Activated CD4-positive, alpha-beta T cell treated with anti-CD3 and anti-CD28 coated beads, Interleukin-2, Interleukin-4, amounts not matched to agents 100 ng/mL and 50 ng/mL, durations not matched to agents 16 hours and 8 hours (primary cell): ENCODE data around the gene OLFM2.
"Not testable (repeated sequence)": the region's sequence is repeated elsewhere in the genome, so short reads cannot be mapped to it uniquely, and the experiment has no call there.

Experiments used
- DNase-seq: peaks from one replicate; pipeline ENCODE4 v3.0.0-alpha.2; 2020; ENCODE audit warnings: low spot score

OLFM2 gene

DNA sequence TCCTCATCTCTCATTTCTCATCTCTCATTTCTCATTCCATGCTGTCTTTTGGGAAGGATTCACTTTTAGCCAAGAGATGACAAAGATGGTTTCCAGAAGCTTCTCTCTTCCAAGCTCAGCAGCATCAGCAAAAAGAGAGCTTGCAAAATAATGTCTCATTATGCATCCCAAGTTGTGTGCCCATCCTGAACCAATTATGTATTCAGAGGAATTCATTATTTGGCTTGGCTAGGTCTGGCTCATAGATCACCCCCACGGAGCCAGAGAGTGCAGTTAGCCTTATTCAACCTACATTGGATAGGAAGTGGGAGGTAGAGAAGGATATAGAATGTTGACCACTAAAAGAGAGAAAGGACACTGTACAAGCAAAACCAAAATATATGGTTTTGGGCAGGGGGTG lies 5.4 kb upstream of the OLFM2 start:
- DNase-seq = no peak

DNA sequence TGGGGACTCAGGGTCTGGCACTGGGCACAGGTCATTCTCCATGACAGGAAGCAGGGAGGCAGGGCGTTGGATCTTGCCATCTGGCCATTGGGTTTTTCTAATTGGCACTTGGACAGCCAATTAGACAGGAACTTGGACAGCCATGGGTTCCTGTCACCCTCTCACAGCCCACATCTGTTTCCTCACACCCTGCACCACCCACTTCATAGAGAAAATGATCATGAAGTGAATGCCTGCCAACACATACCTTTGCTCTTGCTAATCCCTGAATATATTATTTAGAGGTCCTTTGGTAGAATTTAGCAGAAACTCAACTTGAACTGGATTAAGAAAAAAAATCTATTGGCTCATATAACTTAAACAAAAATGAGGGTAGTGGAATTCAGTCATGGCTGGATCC lies 4.9 kb upstream of the OLFM2 start:
- DNase-seq = no peak

DNA sequence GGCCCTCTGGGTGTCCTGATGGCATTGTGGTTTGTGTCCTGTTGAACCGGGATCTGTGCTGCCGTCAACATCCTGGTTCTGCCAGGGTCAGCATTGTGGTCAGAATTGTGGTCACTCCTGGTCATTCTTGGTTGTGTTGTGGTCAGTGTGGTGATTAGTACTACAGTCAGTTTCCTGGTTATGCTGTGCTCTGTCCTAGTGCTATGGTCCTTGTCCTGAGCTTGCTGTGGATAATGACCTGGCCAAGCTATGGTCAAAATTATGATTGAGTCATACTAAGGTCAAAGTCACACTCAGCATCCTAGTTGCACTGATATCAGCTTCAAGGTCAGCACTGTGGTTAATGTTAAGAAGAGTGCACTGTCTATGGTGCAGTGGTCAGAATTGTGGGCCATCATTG lies 4.5 kb upstream of the OLFM2 start:
- no peak for DNase-seq

DNA sequence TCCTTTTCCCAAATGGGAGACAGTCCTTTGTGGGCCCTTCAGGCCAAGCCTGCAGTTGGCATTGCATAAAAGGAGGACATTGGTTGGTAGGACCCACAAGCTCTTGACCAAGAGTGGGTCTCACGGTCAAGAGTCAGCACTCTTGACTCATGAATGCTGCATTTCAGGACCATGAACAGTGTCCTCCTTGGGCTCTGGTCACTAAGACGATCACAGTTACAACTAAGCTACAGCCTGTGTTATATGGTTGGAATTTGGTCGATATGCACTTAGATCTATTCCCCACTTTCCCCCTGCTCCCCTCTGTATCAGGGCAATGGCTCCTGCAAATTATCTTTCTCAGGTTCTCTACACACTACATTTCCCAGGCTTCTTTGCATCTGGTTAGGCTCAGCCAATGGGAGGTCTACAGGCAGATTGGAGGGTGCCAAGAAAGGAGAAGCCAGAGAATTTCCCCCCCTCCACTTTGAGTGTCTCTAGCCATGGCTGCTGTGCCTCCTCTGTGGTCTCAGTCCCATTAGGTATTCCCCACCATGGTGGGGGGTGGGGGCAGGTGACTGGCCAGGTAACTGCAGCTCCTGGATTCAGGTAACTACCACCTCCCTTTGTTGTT lies 3.1 kb upstream of the OLFM2 start:
- DNase-seq = no peak

DNA sequence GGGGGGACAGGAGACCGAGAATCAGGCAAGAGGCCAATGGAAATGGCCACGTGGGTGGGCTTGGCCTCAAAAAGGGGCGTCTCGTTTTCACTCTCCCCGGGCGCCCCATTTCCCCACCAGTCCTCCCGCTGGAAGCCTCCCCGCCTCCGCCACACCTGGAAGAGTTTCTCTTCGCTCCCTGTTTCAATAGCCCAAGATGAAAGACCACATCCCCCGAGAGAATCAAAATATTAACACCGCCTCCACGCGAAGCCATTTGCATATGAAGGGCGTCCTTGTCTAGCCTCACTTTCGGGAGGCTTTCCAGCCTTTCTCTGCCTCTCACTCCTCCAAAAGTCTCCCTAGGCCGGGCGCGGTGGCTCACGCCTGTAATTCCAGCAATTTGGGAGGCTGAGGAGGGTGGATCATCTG lies 691 bp upstream of the OLFM2 start:
- DNase-seq = no peak

DNA sequence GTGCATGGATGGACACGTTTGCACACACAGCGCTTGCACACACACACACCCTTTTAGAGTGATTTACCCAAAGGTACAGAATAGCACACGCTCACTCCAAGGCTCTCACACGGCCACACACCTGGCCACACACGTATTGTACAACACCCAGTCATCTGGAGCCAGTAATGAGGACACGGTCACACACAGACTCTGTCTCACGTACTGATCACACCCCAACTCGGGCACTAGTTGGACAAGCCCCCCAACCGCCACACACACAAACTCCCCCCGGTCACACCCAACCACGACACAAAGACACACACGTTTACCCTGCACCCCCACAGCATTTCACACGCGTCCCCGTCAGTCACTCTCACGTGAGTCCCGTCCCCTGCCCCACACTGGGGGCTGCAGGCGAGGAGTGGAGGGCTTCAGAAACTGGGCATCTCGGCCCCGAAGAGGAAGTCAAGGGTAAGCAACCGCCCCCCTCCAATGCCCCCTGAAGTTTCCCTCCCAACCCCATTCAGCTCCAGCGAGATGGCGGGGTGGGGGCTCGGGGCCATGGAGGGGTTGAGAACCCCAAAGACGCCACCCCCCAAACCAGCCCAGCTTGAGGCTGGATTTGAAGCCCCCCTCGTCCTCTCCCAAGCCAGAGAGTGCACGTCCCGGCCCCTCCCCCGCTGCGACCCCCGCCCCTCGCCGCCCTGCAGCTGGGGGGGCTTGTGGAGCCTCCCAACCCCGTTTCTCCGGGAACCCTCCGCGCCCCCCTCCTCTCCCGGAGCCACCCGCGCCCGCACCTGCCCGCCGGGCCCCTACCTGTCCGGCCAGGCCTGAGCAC lies 599 bp downstream of the OLFM2 start:
- no peak for DNase-seq

DNA sequence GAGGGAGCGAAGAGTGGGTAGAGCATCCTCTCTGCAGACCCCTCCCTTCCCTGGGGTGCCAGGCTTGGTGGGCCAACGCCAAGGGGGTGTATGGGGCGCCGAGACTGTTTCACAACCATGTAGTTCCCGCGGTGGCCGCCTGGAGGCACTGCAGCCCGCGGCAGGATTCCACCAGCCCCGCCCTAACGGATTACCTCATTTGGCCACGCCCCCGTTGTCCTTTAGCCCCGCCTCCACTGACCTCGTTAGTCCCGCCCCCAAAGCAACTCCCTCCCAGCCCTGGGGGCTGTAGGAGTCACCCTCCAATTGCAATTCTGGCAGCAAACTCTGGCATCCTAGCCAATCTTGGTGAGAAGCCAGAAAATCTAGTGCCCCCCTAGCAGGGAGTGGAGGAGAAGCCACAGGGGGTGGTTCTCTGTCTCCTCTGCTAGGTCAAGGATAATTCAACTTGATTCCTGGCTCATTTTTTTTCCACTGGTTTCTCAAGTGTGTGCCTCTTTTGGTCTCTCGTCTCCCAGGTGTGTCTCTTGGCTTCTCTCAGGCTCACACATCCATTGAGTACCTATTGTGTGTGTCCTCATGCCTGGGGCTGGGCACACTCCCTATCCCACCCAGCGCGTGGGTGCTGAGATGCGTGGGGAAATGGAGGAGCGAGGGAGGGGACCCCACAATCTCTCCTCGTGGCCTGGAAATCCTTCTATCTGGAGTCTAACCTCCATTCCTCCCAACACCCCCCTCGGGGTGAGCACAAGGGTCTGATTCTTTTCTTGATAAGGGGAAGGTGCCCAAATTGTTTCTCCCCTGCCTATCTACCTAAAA lies 2.0 kb downstream of the OLFM2 start:
- peak; percentile 84 for DNase-seq

DNA sequence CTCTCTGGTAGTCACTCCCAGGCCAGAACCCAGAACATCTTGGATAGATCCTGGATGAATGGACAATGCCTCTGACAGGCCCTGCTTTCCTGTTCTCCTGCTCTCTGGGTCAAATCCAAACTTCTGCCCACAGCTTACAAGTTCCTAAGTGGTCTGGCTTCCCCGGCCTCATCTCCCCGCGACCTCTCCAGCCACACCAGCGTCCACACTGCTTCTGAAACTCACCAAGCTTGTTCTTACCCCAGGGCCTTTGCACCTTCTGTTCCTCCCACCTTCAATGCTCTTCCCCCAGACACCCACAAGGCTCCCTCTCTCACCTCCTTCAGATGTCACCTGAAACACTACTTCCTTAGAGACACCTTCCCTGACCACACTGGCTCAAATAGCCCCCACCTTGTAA lies 3.5 kb downstream of the OLFM2 start:
- no peak for DNase-seq

DNA sequence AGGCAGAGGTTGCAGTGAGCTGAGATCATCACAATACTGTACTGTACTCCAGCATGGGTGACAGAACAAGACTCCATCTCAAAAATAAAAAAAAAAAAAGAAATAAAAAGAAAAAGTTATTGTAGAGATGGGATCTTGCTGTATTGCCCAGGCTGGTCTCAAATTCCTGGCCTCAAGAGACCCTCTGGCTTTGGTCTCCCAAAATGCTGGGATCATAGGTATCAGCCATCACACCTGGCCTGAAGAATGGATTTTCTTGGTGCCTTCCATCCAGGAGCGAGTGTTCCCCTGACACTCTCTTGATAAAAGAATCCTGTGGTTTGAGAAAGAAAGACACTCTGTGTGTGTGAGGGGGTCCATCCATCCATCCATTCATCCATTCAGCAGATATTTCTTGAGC lies 4.7 kb downstream of the OLFM2 start:
- no peak for DNase-seq

DNA sequence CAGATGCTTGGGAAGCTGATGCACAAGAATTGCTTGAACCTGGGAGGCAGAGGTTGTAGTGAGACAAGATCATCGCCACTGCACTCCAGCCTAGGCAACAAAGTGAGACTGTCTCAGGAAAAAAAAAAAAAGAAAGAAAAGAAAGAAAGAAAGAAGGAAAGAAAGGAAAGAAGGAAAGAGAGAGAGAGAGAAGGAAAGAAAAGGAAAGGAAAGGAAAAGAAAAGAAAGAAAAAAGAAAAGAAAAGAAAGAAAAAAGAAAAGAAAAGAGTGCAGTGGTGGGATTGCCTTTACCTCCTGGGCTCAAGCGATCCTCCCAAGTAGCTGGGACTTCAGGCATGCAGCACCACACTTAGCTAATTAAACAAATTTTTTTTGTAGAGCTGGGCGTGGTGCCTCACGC lies 12.9 kb downstream of the OLFM2 start:
- DNase-seq = no peak

DNA sequence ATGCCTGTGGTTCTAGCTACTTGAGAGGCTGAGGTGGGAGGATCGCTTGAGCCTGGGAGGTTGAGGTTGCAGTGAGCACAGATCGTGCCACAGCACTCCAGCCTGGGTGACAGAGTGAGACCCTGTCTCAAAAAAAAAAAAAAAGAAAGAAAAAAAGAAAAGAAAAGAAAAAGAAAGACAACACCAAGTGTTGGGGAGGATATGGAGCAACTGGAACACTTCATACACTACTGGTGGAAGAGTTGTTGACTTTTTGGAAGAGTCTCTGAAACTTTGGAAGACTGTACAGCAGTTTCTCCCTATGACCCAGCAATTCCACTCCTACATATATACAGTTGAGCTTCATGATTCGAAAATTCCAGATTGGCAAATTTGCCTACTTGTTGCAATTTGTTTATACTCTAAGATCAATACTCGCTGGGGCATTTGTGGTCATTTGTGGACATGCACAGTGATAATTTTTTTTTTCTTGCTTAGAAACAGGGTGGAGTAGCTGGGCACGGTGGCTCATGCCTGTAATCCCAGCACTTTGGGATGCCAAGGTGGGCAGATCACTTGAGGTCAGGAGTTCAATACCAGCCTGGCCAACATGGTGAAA lies 13.4 kb downstream of the OLFM2 start:
- DNase-seq = not testable (repeated sequence)

DNA sequence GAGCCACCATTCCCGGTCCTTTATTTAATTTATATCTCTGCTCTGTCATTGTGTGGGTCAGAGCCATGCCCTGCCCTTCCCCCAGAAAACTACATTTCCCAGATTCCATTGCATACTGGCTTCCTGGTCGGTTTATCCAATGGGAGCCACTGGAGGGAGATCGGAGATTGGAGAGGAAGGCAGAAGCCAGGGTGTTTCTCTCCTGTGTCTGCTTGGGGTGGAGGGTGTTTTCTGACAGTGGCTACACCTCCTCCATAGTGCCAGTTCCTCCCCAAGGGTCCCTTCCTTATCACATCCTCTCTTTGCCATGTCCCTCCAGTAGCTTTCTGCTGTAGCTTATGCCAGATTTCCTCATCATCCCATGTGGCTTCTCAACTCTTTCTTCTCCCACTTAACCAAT lies 19.0 kb downstream of the OLFM2 start:
- DNase-seq = peak; percentile 33

DNA sequence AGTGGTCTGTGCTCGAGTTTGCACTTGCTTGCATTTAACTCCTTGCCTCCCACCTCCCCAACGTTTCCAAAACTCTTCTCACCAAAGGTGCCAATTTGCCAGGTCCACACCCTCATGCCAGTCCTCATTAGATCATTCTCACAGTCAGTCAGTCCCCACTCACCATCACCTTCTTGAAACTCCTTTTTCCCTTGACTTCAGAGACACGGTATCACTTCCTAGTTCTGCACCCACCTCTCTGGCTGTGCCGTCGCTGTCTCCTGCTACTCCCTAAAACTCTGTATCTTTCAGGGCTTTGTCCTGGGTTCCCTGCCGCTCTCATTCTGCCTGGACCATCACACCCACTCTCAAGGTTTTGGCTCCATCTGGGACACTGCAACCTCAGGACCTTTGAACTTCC lies 19.6 kb downstream of the OLFM2 start:
- no peak for DNase-seq

DNA sequence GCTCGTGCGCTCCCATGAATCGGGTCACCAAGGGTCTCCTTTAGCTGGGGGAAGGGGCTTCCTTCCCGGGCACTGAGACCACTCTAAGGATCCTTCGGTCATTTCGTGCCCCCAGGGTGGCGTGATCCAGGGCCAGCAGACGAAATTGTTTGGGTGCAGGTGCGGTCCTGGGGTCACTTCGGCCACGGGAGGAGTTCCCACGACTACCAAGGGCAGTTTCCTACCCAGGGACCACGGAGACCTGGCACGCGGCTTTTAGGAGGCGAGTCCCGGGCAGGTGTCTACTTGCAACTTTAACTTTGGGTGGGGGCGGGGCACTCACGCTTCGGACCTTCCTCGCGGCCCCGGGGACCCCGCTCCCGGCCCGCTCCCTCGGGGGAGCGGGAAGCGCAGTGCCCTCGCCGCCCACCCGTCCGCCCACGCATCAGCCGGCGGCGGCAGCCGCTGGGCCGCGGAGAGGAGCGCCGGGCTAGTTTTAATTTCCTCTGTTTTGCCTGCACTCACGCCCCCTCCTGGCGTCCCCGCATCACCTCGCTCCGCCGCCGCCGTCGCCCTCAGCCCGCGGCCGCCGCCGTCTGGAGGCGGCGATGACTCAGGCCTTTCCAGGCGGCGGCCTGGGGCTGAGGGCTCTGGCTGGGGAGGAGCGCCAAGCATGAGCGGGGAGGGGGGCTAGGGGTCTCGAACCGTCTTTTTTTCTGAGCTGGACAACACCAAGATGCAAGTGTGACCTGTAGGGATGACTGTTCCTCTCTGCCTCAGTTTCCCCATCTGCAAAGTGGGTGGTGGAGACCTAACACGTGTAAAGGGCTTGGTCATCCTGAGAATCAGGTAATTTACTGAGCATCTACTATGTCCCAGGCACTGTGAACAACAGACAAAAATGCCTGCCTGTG lies 21.8 kb downstream of the OLFM2 start:
- DNase-seq = peak; percentile 79

DNA sequence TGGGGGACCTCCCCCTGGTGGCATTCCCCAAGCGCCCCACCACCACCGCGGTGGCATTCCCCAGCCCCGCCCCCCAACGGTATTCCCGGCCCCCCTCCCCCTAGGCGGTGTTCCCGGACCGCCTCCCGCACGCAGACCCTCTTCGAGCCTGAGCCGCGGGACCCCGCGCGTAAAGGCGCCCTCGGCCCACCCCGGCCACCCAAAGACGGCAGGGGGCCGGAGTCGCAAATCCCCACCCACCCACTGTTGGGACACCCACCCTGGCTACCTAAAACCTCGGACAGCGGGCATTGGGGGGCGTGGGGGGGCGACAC lies 22.4 kb downstream of the OLFM2 start:
- DNase-seq = no peak

DNA sequence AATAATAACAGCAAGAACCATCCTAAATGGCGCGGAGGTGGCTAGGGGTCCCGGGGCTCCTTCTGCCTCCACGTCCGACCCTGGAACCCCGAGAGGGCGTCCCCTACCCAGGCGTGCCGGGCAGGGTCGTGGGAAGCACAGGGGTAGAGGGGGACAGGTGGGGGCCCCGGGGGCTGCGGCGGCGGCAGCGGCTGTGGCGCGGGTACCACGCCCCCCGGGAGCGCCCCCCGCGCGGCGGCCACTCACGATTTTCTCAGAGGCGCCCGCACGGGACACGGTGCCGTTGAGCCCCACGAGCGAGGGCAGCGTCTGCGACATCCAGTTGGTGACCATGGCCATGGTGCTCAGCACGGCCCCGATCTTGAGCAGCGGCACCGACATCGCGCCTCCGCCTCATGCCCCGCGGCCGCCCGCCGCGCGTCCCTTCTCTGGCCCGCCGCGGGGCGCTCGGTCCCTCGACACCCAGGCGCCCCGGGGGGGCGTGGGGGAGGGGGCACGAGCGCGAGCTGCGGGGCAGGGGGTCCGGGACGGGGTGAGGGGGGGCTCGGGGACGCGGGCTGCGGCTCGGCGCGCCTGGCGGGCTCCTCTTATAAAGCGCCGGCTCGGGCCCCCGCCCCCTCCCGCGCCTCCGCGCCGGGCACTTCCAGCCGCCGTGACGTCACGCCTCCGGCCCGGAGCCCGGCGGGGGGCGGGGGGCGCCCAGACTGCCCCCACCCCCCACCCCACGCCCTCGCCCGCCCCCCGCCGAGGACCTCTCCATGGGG lies 22.9 kb downstream of the OLFM2 start:
- DNase-seq = no peak

DNA sequence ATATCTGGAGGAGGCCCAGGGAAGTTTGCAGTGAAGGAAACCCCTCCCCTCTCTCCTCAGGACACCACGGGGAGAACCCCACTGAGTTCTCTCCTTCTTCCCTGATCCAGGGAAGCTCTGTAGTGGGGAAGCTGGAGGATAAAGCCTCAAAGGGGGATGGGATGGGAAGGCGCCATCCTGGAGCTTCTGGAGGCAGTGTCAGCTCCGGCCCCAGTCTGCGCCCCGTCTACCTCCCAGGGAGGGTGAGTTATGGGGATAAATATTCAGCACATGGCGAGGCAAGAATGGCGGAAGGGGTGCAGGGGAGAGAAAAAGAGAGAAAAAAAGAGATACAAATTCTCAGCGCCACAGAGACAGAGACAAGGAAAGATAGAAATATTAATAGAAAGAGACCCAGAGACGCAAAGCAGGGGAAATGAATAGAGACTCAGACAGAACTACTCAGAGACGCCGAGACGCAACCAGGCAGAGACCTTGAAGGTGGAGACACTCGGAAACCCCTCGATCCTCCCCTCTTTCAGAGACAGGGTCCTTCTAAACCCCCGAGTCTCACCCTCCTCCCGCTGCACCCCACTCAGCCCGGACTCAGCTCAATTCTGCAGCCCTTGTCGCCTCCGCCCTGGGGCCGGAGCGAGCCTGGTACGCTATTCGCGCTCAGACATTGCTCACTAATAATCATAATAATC lies 23.6 kb downstream of the OLFM2 start:
- no peak for DNase-seq

DNA sequence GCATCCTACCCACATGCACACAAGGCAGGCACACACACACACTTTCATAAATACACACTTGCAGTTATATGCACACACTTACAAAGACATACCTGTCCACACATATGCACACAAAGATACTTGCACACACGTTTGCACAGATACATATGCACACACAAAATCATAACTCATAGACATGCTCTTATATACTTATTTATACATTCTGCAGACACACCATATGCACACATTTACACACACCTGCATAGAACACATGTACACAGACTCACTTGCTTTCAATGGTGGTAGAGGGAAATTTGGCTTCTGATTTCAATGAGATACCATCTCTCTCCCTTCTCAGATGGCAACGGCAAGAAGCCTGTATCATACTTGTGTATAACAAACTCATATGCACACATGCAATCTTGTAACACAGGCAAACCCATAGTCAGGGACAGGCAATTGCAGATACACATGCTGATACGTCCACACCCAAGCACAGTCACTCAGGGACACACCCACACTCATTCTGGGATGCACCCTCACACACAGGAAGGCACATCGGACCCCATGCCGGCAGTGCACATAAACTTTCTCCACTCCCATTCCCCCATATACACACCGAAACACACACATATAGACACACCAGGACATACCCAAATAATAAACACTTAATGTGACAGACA lies 24.7 kb downstream of the OLFM2 start:
- no peak for DNase-seq

DNA sequence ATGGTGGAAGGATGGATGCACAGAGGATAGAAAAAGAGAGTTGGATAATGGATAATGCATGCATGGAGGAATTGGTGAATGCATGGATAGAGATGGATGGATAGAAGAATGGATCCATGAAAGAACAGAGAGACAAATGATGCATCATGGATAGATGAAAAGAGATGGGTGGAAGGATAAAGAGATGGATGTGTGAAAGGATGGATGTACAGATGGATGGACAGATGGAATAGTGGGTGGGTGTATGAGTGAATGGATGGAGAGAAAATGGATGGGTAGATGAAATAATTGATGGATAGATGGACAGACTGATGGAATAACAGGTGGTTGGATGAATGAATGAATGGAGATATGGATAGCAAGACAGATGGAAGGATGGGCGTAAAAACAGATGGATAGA lies 25.7 kb downstream of the OLFM2 start:
- DNase-seq = no peak

DNA sequence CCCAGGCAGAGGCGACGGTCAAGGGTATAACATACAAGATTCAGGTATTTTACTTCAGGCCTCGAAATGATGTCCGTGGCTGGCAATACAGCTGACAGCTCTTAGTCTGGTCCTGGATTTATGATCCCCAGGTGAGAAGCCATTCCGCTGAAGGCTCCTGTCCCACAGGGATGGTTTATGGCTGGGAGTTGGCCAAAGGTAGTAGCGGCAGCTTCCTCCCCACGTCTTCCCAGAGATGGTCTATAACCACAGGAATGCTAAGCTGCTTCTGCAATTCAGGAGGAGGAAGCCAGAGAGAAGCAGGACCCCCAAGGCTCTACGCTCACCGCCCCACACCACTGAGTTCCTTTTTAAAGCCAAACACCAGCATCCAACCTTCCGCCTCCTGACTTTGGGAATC lies 27.1 kb downstream of the OLFM2 start:
- DNase-seq = no peak
